ENCODE data around the gene SKA1. TPM values are rescaled to one million over a fixed set of nuclear protein-coding genes. Genes with fewer than 3 reads are reported as not detected.
A peak's percentile ranks its signal among the peaks of the same experiment; 100 is the strongest.

The SKA1 gene
- total and polyA plus RNA-seq, 2 of the 13 experiments (the other 11 are each of a cell fraction or from before 2014, with no cell fraction given), result 5.3 to 21.3 TPM

DNA sequence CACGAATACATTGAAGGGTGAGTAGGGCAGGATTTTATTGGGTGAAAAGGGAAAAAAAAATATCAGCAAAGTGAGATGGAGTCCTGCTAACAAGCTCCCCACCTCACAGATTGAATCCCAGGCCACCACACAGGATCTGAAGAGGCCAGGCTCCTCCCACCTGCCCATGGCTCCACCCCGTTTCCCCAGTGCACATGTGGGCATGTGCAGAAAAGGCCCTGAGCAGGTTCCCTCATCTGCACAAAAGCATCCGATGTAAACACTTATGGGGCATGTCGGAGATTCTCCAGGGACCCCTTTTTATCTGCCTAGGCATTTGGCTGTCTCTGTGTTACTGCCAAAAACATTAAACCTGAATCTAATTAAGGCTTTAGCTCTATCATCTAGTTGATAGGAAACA, 35.2 kb downstream of the SKA1 start:
- 75% methylated on average over 4 of the region's 4 CpGs for WGBS (ENCODE audit: low lambda C conversion rate)
- POLR2A ChIA-PET, result no interaction called here
- in situ Hi-C loops (cut with HindIII; ENCODE audit: extremely low pct_ligation_motif_present, low pct_unique_long_range_greater_than_20kb), result no loop called here
- BruUV-seq (replicated peaks), result no TSS peak
- no peaks in the 10 kb centered on the region for H3K36me3 ChIP-seq (replicated peaks in 1 of 2; ENCODE audit: control insufficient read depth in 1 of 2, insufficient read depth in 2 of 2, low read length in 2 of 2)
- no peaks in the 10 kb centered on the region for H3K79me2 ChIP-seq (ENCODE audit: insufficient read depth, low read length)
- no peaks in the 10 kb centered on the region; a peak in 1 of 5 replicates for H3K27me3 ChIP-seq (ENCODE audit: control insufficient read depth in 1 of 2, insufficient read depth in 2 of 2, low read length in 2 of 2)
- 0 out of 2 replicates have a peak overlapping the region, but pooled peaks have one; percentile 50 for H3K4me2 ChIP-seq (ENCODE audit: low read depth, low read length)
- intact Hi-C loops (cut with micrococcal nuclease; ENCODE audit: unreplicated experiment), result no loop called here
- H2AFZ ChIP-seq (ENCODE audit: low read length), result no peak overlapping the region
- DNase-seq (ENCODE audit: low spot score) (no peak), ATAC-seq (peak; percentile 35; the same call in 2 of the 3 replicates), FAIRE-seq (no peak)
- no peak overlapping the region for H3K27ac ChIP-seq (ENCODE audit: extremely low read length, insufficient read depth, low read length)
- CTCF ChIA-PET (ENCODE audit: low intra/inter-chr PET ratio, low total read pairs), result no interaction called here
- H3K4me3 ChIP-seq (replicated peaks in 1 of 3; ENCODE audit: insufficient read depth in 1 of 3, low read depth in 2 of 3, low read length in 3 of 3), result no peak overlapping the region
- no peaks in the 10 kb centered on the region for H4K20me1 ChIP-seq (ENCODE audit: insufficient read depth, low read length)
- no peaks in the 10 kb centered on the region for H3K9me3 ChIP-seq (ENCODE audit: low read length)
- no peak overlapping the region for H3K9ac ChIP-seq (ENCODE audit: insufficient read depth, low read depth, low read length)
- peaks cover 44% of the 10 kb centered on the region for H3K4me1 ChIP-seq (ENCODE audit: insufficient read depth, low read length)
- no peak for TF ChIP-seq KLF11 (CRISPR knock-in tag; IDR thresholded peaks at IDR 0.05)
- TF ChIP-seq ZNF775 (CRISPR knock-in tag; IDR thresholded peaks at IDR 0.05; ENCODE audit: borderline replicate concordance), result no peak
- no peak for TF ChIP-seq ZFP82 (CRISPR knock-in tag; IDR thresholded peaks at IDR 0.05; ENCODE audit: borderline replicate concordance)
- TF ChIP-seq ZSCAN9 (CRISPR knock-in tag; IDR thresholded peaks at IDR 0.05; ENCODE audit: borderline replicate concordance), result no peak
- no peak for TF ChIP-seq U2AF2 (IDR thresholded peaks at IDR 0.05; ENCODE audit: low read depth, low read length)
- TF ChIP-seq, protein P1, sequence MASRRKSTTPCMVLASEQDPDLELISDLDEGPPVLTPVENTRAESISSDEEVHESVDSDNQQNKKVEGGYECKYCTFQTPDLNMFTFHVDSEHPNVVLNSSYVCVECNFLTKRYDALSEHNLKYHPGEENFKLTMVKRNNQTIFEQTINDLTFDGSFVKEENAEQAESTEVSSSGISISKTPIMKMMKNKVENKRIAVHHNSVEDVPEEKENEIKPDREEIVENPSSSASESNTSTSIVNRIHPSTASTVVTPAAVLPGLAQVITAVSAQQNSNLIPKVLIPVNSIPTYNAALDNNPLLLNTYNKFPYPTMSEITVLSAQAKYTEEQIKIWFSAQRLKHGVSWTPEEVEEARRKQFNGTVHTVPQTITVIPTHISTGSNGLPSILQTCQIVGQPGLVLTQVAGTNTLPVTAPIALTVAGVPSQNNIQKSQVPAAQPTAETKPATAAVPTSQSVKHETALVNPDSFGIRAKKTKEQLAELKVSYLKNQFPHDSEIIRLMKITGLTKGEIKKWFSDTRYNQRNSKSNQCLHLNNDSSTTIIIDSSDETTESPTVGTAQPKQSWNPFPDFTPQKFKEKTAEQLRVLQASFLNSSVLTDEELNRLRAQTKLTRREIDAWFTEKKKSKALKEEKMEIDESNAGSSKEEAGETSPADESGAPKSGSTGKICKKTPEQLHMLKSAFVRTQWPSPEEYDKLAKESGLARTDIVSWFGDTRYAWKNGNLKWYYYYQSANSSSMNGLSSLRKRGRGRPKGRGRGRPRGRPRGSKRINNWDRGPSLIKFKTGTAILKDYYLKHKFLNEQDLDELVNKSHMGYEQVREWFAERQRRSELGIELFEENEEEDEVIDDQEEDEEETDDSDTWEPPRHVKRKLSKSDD (CRISPR knock-in tag; IDR thresholded peaks at IDR 0.05; ENCODE audit: low read depth), result no peak
- TF ChIP-seq, protein P2, sequence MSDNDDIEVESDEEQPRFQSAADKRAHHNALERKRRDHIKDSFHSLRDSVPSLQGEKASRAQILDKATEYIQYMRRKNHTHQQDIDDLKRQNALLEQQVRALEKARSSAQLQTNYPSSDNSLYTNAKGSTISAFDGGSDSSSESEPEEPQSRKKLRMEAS (IDR thresholded peaks at IDR 0.05), result no peak
- TF ChIP-seq, protein P3, sequence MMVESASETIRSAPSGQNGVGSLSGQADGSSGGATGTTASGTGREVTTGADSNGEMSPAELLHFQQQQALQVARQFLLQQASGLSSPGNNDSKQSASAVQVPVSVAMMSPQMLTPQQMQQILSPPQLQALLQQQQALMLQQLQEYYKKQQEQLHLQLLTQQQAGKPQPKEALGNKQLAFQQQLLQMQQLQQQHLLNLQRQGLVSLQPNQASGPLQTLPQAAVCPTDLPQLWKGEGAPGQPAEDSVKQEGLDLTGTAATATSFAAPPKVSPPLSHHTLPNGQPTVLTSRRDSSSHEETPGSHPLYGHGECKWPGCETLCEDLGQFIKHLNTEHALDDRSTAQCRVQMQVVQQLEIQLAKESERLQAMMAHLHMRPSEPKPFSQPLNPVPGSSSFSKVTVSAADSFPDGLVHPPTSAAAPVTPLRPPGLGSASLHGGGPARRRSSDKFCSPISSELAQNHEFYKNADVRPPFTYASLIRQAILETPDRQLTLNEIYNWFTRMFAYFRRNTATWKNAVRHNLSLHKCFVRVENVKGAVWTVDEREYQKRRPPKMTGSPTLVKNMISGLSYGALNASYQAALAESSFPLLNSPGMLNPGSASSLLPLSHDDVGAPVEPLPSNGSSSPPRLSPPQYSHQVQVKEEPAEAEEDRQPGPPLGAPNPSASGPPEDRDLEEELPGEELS (CRISPR knock-in tag; IDR thresholded peaks at IDR 0.05), result no peak
- no peak for TF ChIP-seq ZNF460 (CRISPR knock-in tag; IDR thresholded peaks at IDR 0.05; ENCODE audit: borderline replicate concordance)
- TF ChIP-seq ZNF780A (CRISPR knock-in tag; IDR thresholded peaks at IDR 0.05), result no peak
- TF ChIP-seq SMYD3 (CRISPR knock-in tag; IDR thresholded peaks at IDR 0.05), result no peak
- TF ChIP-seq SCMH1 (CRISPR knock-in tag; IDR thresholded peaks at IDR 0.05; ENCODE audit: borderline replicate concordance), result no peak
- TF ChIP-seq ZNF552 (CRISPR knock-in tag; IDR thresholded peaks at IDR 0.05; ENCODE audit: borderline replicate concordance), result no peak
- TF ChIP-seq ZFP36L1 (CRISPR knock-in tag; IDR thresholded peaks at IDR 0.05), result no peak
- TF ChIP-seq, protein P4, sequence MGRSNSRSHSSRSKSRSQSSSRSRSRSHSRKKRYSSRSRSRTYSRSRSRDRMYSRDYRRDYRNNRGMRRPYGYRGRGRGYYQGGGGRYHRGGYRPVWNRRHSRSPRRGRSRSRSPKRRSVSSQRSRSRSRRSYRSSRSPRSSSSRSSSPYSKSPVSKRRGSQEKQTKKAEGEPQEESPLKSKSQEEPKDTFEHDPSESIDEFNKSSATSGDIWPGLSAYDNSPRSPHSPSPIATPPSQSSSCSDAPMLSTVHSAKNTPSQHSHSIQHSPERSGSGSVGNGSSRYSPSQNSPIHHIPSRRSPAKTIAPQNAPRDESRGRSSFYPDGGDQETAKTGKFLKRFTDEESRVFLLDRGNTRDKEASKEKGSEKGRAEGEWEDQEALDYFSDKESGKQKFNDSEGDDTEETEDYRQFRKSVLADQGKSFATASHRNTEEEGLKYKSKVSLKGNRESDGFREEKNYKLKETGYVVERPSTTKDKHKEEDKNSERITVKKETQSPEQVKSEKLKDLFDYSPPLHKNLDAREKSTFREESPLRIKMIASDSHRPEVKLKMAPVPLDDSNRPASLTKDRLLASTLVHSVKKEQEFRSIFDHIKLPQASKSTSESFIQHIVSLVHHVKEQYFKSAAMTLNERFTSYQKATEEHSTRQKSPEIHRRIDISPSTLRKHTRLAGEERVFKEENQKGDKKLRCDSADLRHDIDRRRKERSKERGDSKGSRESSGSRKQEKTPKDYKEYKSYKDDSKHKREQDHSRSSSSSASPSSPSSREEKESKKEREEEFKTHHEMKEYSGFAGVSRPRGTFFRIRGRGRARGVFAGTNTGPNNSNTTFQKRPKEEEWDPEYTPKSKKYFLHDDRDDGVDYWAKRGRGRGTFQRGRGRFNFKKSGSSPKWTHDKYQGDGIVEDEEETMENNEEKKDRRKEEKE (IDR thresholded peaks at IDR 0.05), result no peak
- TF ChIP-seq AHR (CRISPR knock-in tag; IDR thresholded peaks at IDR 0.05), result no peak
- TF ChIP-seq ZNF564 (CRISPR knock-in tag; IDR thresholded peaks at IDR 0.05), result no peak
- TF ChIP-seq ZNF768 (CRISPR knock-in tag; IDR thresholded peaks at IDR 0.05), result no peak
- TF ChIP-seq NFIB (CRISPR knock-in tag; IDR thresholded peaks at IDR 0.05; ENCODE audit: borderline replicate concordance), result no peak
